Thymus (tissue), 14 donors: ENCODE measurements around the gene LRFN4. TPM values are rescaled to one million over a fixed set of nuclear protein-coding genes. Genes with fewer than 3 reads are reported as not detected.

Experiments used
- DNase-seq, 9 donors: peaks; one replicate each; pipeline ENCODE4 v3.0.0-alpha.2; 2013; ENCODE audit warnings: low spot score in 9 of 9, low read depth in 6 of 9, missing footprints in 1 of 9
- H3K27ac ChIP-seq, 2 donors: one replicate each; pipeline ENCODE4 v1.5.1; 2013; ENCODE audit warnings: control low read depth in 1 of 2, low read depth in 1 of 2, low read length in 1 of 2, mild to moderate bottlenecking in 1 of 2, moderate library complexity in 1 of 2
- H3K27me3 ChIP-seq, 2 donors: one replicate each; pipeline ENCODE4 v1.5.1; 2013; ENCODE audit warnings: low read length in 1 of 2; ENCODE audit not compliant: control insufficient read depth in 2 of 2, insufficient read depth in 1 of 2
- H3K36me3 ChIP-seq, 2 donors: one replicate each; pipeline ENCODE4 v1.5.1; 2013; ENCODE audit warnings: low read length in 1 of 2, mild to moderate bottlenecking in 1 of 2, moderate library complexity in 1 of 2; ENCODE audit not compliant: control insufficient read depth in 2 of 2, insufficient read depth in 2 of 2
- H3K4me1 ChIP-seq, 2 donors: one replicate each; pipeline ENCODE4 v1.5.1; 2013; ENCODE audit warnings: low read length in 2 of 2; ENCODE audit not compliant: control insufficient read depth in 2 of 2, insufficient read depth in 2 of 2
- H3K4me3 ChIP-seq, 2 donors: one replicate each; pipeline ENCODE4 v1.5.1; 2013; ENCODE audit warnings: low read length in 2 of 2, control low read depth in 1 of 2, mild to moderate bottlenecking in 1 of 2
- H3K9me3 ChIP-seq, 2 donors: one replicate each; pipeline ENCODE4 v1.5.1; 2013; ENCODE audit warnings: low read length in 1 of 2, mild to moderate bottlenecking in 1 of 2; ENCODE audit not compliant: control insufficient read depth in 2 of 2, insufficient read depth in 1 of 2
- WGBS: extraction: QIAGEN DNeasy Blood & Tissue Kit; methylation state at CpG from one replicate; pipeline ENCODE4 v1.1.7; 2013; 5-methylcytosine and 5-hydroxymethylcytosine counted together
- long read RNA-seq, 10 donors: transcript quantifications; one replicate each; lab custom pipeline, GENCODE V29; 2026
- polyA plus RNA-seq: library from polyadenylated mRNA; stranded (reverse); fragments of 200-250 nt; gene quantifications from one replicate; pipeline ENCODE4 v1.2.3, GENCODE V29; 2013
- total RNA-seq: library from RNA; stranded (reverse); fragments of 120-200 nt; gene quantifications from one replicate; pipeline ENCODE4 v1.2.4, GENCODE V29; 2013
- donor health status: healthy.

LRFN4 gene
- total RNA-seq, result 10.7 TPM
- 20.1 TPM for polyA plus RNA-seq
- long read RNA-seq, donor 1, result 0 reads
- long read RNA-seq, donor 2, result 0 reads
- long read RNA-seq, donor 3, transcript LRFN4-201 (2 exons, 2,431 nt), result major isoform, 6 of 6 reads
- long read RNA-seq, donor 3, partial matches to known transcripts, result 0 of 6 reads
- long read RNA-seq, donor 3, other reads (novel, unspliced or antisense), result 0 of 6 reads
- long read RNA-seq, donor 4, transcript LRFN4-201 (2 exons, 2,431 nt), result major isoform, 5 of 5 reads
- long read RNA-seq, donor 4, partial matches to known transcripts, result 0 of 5 reads
- long read RNA-seq, donor 4, other reads (novel, unspliced or antisense), result 0 of 5 reads
- long read RNA-seq, donor 5, transcript LRFN4-201 (2 exons, 2,431 nt), result major isoform, 9 of 10 reads
- long read RNA-seq, donor 5, partial matches to known transcripts, result 0 of 10 reads
- long read RNA-seq, donor 5, other reads (novel, unspliced or antisense), result 0 of 10 reads
- long read RNA-seq, donor 6, transcript LRFN4-201 (2 exons, 2,431 nt), result major isoform, 7 of 7 reads
- long read RNA-seq, donor 6, partial matches to known transcripts, result 0 of 7 reads
- long read RNA-seq, donor 6, other reads (novel, unspliced or antisense), result 0 of 7 reads
- long read RNA-seq, donor 7, partial matches to known transcripts, result 0 of 2 reads
- long read RNA-seq, donor 7, other reads (novel, unspliced or antisense), result 0 of 2 reads
- long read RNA-seq, donor 8, partial matches to known transcripts, result 0 of 1 reads
- long read RNA-seq, donor 8, other reads (novel, unspliced or antisense), result 0 of 1 reads
- long read RNA-seq, donor 9, partial matches to known transcripts, result 0 of 4 reads
- long read RNA-seq, donor 9, other reads (novel, unspliced or antisense), result 0 of 4 reads
- long read RNA-seq, donor 10, partial matches to known transcripts, result 0 of 4 reads
- long read RNA-seq, donor 10, other reads (novel, unspliced or antisense), result 0 of 4 reads

DNA sequence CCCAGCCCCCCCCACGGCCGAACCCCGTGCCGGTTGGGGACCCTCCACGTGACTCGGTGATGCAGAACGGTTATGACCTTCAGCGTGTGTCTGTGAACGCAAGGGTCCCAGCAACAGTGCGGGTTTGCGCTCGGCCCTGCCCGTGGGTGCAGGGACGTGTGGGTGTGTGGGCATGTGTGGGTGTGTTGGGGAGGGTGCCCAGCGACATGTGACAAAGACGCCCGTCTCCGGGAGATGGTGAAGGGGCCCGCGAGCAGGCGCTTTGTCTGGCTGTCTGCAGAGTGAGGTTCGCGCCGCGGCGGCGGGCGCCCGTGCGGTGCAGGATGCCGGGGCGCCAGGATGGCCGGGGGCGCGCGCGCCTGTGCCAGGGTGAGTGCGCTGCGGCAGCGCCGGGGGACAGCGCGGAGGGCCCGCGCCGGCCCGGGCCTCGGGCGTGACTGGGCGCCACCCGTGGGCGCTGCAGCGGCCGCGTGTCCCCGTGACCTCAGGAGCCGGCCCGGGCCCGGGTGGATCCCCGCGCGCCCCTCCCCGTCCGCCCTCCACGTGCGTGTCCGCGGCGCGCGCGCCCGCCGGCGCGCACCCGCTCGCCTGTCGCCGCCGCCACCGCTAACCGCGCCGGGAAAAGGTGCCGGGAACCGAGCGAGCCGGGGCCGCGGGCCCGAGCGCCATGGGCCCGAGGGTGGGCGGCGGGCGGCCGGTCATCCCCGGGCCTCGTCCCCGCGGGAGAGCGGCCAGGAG is at the start of gene LRFN4:
Gene LRFN4 (plus strand): TSS at position 569 of the 738 bp plus-strand sequence. CDS start 681 bp downstream, outside the sequence.
- WGBS, result under 1% methylated on average over 103 of the region's 103 CpGs
- H3K4me1 ChIP-seq, result peaks cover 10 to 18% of the 10 kb centered on the region in 2 donors
- peaks cover 2 to 13% of the 10 kb centered on the region in 2 donors for H3K36me3 ChIP-seq
- H3K27me3 ChIP-seq, result no peaks in the 10 kb centered on the region
- peak within 1 kb of the TSS; percentile 63 to 70 for H3K4me3 ChIP-seq
- peak in 5 of 9 donors; percentile 40 to 84 (median 50) for DNase-seq
- H3K27ac ChIP-seq, result peak within 1 kb of the TSS; percentile 80 to 81
- H3K9me3 ChIP-seq, result no peaks in the 10 kb centered on the region

- no peak overlapping the region for H3K27ac ChIP-seq
- no peak overlapping the region for H3K4me3 ChIP-seq
- H3K36me3 ChIP-seq, result peaks cover 9 to 14% of the 10 kb centered on the region in 2 donors
- no peaks in the 10 kb centered on the region for H3K27me3 ChIP-seq
- WGBS, result 98% methylated on average over 3 of the region's 3 CpGs
- H3K4me1 ChIP-seq, result no peaks in the 10 kb centered on the region
- H3K9me3 ChIP-seq, result no peaks in the 10 kb centered on the region
- no peak for DNase-seq
Observed at GRCh38 chr11:66809592-66809991, 47.3 kb upstream of the LRFN4 start.

DNA sequence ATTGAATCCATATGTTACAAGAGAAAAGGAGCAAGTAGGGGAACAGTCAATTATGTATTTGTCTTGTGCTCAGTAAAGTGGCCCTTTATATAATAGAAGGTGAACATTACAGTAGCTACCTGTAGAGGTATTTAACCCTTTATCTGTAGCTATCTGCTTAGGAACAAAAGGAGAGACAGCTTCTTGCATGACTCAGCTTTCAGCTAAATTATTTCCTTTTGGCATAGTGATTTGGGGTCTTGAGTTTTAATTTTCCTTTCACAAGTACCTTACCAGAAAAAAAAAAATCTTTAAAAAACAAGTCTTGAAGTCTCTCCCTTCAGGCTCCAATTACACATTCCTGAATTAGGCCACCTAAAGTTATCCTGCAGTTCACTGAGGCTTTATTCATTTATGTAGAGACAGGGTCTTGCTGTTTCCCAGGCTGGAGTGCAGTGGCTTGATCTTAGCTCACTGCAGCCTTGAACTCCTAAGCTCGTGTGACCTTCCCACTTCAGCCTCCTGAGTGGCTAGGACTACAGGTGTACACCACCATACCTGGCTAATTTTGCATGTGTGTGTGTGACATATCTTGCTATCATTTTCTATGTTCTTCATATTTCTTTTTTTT is 46.2 kb upstream of the LRFN4 start:
- Histone ChIP-seq H3K27ac (no peak overlapping the region), H3K4me1 (no peaks in the 10 kb centered on the region), H3K27me3 (no peaks in the 10 kb centered on the region), H3K4me3 (no peak overlapping the region), H3K36me3 (peaks cover 5 to 9% of the 10 kb centered on the region in 2 donors), H3K9me3 (no peaks in the 10 kb centered on the region)
- no peak for DNase-seq
- WGBS, result 93% methylated on average over 1 of the region's 1 CpG

DNA sequence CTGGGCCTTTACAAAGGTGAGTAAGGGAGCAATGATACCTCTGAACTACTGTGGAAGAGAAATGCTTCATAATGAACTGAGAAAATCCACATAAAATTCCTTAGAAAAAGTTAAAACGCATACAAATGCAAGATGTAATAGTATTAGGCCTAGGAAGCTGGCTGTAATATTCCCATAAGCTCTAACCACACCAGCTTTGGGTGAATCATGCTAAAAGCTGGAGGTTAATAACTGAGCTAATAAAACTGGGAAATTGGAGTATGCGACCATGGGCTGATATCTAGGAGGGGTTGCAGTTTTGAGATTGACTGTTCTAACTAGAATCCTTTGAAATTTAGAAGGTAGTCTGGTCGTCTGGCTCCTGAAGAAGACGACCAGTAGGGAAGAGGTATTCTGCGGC is 42.2 kb upstream of the LRFN4 start:
- H3K4me3 ChIP-seq, result no peak overlapping the region
- H3K9me3 ChIP-seq, result no peaks in the 10 kb centered on the region
- no peaks in the 10 kb centered on the region for H3K4me1 ChIP-seq
- H3K27ac ChIP-seq, result no peak overlapping the region
- no peaks in the 10 kb centered on the region for H3K27me3 ChIP-seq
- no peak for DNase-seq
- peaks cover 12 to 18% of the 10 kb centered on the region in 2 donors for H3K36me3 ChIP-seq
- 97% methylated on average over 5 of the region's 5 CpGs for WGBS

DNA sequence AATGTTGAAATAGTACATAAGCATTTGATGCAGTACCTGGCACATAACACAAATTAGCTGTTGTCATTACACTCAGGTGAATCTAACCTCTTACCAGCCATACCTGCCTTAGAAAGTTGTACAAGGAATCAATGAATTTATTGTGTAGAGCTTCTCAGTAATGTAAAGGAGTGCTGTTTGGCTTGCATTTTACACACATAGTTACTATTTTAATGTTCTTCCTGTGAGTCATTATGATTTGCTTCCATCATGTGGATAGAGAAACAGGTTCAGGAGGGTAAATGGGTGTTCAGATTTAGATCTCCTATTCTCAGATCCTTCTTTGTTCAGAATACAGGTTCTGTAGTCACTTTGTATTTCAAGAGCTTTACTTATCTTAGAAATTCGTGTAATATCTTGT is 41.2 kb upstream of the LRFN4 start:
- H3K27me3 ChIP-seq, result no peaks in the 10 kb centered on the region

DNA sequence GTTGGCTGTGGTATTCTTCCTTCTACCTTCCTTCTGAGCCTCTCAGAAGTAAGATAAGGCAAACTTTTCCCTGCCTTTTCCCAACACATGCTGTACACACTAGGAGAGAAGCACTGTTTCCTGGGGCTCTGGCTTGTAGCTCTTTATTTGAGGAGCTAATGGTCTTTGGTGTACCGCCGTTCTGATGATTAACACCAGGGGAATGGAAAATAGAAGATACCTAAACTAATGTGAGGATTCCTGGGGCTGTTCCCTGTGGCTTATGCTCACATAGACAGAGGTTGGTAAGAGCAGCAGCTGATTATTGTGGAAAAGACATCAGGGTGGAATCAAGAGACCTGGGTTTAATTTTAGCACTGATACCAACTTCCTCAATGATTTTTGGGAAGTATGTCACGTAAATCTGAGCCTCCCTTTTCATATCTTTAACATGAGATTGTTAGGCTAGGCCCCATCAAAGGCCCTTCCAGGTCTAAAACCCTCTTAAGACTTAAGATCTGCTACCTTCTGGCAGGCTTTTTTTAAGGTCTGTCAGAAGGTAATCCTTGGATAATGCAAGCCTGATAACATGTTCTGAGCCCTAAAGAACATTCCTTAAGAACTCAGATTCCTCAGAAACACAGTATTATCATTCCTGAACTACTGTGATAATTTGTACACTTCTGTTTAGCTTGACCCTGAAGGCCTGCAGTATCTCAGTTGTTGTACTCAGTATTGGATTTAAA is 38.5 kb upstream of the LRFN4 start:
- H3K27me3 ChIP-seq, result no peaks in the 10 kb centered on the region
- no peaks in the 10 kb centered on the region for H3K4me1 ChIP-seq
- no peak overlapping the region for H3K4me3 ChIP-seq
- 97% methylated on average over 3 of the region's 3 CpGs for WGBS
- no peaks in the 10 kb centered on the region for H3K9me3 ChIP-seq
- H3K27ac ChIP-seq, result no peak overlapping the region
- H3K36me3 ChIP-seq, result peaks cover 12 to 24% of the 10 kb centered on the region in 2 donors
- no peak for DNase-seq

More for the DNA sequence above, 41.2 kb upstream of the LRFN4 start:
- 95% methylated on average over 1 of the region's 1 CpG for WGBS
- Histone ChIP-seq H3K36me3 (peaks cover 12 to 20% of the 10 kb centered on the region in 2 donors), H3K9me3 (no peaks in the 10 kb centered on the region), H3K27ac (no peak overlapping the region), H3K4me3 (no peak overlapping the region), H3K4me1 (no peaks in the 10 kb centered on the region)
- DNase-seq, result no peak

DNA sequence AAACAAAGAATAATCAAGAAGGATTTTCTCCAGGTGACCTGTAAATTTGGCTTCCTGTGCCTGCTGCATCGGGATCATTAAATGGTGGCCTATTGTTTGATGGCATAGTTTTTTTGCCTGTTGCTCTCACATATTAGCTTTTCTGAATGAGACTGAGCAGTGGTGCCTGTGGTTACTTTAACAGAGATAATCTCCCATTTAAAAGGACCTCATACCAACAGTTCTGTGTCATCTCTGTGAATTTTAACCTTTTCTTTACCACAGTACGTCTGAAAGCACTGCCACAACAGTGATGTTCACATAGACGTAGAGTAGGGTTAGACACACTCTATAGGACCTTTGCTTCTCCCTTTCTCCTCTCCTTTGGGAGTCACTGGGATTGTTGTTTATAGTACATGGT is 36.5 kb upstream of the LRFN4 start:
- H3K9me3 ChIP-seq, result no peaks in the 10 kb centered on the region
- no peaks in the 10 kb centered on the region for H3K4me1 ChIP-seq
- no peak overlapping the region for H3K27ac ChIP-seq
- no peaks in the 10 kb centered on the region for H3K27me3 ChIP-seq
- no peak for DNase-seq
- no peak overlapping the region for H3K4me3 ChIP-seq
- H3K36me3 ChIP-seq, result peaks cover 7 to 24% of the 10 kb centered on the region in 2 donors
- 96% methylated on average over 3 of the region's 3 CpGs for WGBS

GRCh38 chr11:66820901-66821300 is 36.0 kb upstream of the LRFN4 start:
- 96% methylated on average over 3 of the region's 3 CpGs for WGBS
- H3K36me3 ChIP-seq, result peaks cover 6 to 24% of the 10 kb centered on the region in 2 donors

More at GRCh38 chr11:66820901-66821300, 36.0 kb upstream of the LRFN4 start:
- no peak overlapping the region for H3K4me3 ChIP-seq
- H3K27ac ChIP-seq, result no peak overlapping the region
- H3K4me1 ChIP-seq, result no peaks in the 10 kb centered on the region
- no peaks in the 10 kb centered on the region for H3K9me3 ChIP-seq
- H3K27me3 ChIP-seq, result no peaks in the 10 kb centered on the region
- DNase-seq, result no peak
